NCI-H1105 treated with DMSO at 0.1 percent for 48 hours (cell line): ENCODE data around the gene FYCO1.

Experiments
- DNase-seq: peaks from one replicate; lab custom pipeline; 2025; lab: John Stamatoyannopoulos, UW

The FYCO1 gene

GRCh38 chr3:45984331-45985312, 11.0 kb downstream of the FYCO1 start:
- no peak for DNase-seq

DNA sequence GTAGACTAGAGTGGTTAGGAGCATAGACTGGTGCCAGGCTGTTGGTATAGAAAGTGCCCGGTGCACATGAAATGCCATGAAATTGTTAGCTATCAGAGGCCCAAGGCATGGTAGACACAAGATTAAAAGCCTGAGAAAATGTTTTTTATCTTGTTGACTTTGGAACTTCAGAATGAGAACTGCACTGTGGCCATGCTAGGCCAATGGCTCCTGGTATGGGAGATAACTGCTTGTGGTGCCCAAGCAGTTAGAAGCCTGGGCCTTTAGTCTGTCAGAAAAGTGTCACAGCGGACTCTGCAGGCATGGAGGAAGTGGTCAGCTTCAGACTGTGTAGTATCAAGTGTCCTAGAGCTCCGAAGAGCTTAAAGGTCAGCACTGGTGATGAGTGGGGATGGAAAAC, 11.9 kb downstream of the FYCO1 start:
- no peak for DNase-seq

GRCh38 chr3:45981346-45982074, 14.1 kb downstream of the FYCO1 start:
- no peak for DNase-seq

- no peak for DNase-seq
These were observed 14.8 kb downstream of the FYCO1 start for GRCh38 chr3:45980819-45981218.

DNA sequence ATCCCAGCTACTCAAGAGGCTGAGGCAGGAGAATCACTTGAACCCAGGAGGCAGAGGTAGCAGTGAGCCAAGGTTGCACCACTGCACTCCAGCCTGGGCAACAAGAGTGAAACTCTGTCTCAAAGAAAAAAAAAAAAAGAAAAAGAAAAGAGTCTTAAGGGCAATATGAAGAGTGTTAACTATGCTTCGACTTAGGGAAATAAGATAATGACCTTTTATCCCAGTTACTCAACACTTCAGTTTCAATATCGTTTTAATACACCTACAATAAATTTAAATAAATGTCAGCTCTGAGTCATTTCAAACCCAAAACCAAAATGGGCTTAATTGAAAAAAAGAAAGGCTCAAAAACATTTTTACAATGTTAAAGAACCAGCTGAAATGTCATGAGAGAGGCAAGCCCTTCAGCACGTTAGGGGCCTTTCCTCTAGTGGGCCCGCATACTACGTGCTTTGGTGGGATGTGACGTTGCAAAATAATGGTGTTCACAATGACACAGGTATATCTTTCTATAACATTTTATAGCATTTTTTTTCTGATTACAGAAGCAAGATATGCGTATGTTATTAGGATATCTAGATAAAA, 15.3 kb downstream of the FYCO1 start:
- no peak for DNase-seq

DNA sequence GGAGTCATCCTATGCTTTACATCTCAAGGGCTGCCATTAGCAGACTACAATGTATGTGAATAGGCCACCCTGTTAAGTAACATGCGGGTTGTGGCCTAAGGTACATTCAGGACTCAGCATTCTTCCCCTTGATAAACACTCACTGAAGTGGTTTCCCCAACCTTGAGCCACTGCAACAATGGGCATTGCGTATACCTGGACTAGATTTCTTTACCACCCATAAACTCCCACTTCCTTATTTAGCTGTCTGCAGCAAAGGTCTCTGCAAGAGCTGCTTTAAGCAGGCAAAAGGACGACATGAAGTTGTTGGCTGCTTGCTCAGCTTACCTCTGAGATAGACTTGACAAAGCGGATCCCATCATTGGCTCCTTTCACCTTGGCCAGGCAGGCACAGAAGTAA, 16.2 kb downstream of the FYCO1 start:
- DNase-seq = no peak

DNA sequence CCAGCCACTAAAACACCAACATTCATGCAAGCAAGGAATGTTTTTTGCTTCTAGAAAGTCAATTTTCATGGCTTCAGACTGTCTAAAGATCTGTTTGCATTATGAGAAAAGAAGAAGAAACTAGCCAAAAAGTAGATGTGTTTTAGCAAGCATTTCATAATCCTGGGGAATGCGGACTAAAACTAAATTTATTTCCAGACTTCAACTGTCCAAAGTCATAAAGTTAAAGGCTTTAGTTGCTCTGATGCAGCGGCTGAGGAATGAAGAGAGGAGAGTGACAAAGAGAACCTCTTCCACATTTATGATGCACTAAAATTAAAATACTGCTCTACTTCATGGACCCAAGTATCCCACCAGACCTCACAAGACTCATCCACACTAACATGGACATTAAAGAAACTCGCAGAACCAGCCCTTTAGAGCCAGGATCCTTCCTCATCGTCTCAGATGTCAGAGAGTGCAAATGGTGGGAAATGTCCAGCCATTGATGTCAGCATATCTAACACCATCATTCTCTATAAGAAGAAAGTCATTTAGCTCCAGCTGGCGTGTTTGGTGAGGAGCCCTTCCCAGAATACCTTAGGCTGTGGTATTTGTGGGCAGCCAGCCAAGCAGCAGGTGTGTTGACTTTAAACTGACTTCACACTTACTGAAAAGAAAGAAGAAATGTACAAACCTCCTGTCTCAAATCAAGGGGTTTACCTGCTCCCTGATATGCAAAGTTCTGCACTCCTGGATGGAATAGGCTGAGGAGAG, 17.4 kb downstream of the FYCO1 start:
- DNase-seq = peak; percentile 68

- DNase-seq = no peak
These were observed 19.2 kb downstream of the FYCO1 start for GRCh38 chr3:45976191-45977091.

DNA sequence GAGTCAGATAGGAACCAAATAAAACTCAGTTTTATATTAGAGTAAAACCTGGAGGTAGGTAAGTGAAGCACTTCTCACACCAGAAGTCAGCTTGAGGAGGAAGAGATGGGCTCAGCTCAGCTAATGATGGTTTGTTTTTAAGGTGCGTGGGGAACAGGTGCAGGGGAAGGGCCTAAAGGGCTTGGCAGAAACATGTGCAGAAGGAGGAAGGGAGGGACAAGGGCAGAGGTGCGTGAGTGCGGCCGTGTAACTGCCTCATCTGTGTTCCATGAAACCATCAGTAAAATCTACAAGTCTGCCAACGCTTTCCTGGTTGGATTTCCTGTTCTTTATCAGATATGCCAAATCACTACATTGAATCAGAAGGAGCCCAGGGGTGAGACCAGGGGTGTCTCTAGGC, 19.9 kb downstream of the FYCO1 start:
- no peak for DNase-seq

DNA sequence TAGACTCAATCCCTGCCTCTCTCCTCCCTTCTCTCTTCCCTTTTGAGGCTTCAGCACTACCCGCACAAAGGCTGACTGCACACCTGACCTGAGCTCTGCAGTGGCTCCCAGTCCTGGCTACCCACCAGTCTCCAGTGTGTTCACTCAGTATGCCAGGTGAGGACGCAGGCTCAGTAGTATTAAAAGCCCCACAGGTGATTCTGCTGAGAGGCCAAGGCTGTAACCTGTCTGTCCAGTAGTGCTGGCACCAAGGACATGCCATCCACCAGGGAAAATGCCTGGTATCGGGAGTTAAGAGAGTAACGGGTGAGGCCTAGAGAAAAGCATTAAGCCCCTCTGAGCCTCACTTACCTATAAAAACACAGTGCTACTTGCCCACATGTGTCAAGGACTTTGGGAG, 20.9 kb downstream of the FYCO1 start:
- DNase-seq = no peak

- no peak for DNase-seq
These were observed 22.9 kb downstream of the FYCO1 start for GRCh38 chr3:45972534-45973402.

DNA sequence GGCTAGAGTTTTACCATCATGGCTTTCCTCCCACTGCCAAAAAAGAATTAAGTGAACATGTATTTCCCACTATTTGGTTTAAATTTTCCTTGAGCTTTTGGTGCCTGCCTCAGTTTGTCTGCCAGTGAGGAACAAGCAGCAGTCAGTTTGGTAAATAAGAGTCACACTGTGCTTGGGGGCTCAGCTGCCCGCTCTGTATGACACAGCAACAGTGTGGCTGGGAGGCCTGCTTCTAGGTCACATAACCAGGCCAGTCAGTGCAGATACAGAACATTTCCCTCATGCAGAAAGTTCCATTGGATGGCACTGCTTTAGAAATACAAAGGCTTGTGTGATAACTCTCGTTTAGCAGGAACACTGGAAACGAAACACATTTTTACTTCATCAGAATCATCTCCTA, 25.7 kb downstream of the FYCO1 start:
- no peak for DNase-seq

- no peak for DNase-seq
These were observed 26.5 kb downstream of the FYCO1 start for GRCh38 chr3:45969116-45969515.

DNA sequence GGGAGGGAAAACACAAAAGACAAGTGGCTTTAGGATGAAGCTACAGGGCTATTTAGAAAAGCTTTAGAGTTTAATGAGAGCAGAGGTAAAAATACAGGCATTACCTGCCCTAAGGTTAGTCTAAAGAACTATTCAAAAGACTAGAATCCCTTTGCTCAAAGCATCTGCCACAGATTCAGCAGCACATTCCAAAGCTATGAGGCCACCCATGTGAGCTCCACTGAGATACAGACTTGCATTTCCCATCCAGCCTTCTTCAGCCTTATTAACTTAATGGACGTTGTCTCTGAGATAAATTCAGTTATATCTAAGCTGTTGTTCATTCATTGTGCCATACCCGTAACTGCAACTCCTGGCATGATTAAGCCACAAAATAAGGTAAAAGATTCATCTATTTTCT, 26.9 kb downstream of the FYCO1 start:
- no peak for DNase-seq

DNA sequence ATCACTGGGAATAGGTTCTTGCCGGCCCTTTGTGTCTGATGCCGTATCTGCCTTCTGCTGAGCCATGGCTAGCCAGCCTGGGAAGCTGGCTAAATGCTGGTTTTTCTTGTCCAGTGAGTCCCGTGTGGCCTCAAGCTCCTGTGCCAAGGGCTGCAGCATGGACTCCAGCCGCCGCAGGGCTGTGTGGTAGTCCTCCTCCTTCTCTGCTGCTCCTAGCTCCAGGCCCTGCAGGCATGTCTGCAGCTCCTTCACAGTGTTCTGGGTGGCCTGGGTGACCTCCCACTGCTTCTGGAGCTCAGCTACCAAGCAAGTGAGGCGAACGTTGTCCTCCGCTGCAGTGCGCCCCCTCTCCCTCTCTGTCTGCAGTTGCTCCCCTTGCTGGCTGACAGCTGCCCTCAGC, 27.5 kb downstream of the FYCO1 start:
- no peak for DNase-seq

DNA sequence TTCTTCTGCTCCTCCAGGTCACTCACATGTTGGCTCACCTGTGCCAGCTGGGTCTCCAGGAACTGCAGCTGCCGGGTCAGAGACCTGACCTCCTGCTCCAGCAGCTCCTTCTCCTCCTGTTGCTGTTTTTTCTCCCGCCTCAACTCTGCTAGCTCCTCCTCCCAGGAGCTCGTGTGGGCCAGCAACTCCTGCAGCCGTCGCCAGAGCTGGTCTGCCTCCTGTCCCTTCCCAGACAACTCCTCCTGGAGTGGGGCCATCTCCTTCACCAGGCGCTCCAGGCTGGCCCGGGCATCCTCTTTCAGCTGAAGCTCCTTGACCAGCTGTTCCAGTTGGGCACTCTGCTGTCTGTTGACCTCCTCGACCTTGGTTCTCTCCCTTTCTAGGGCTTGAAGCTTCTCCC, 27.9 kb downstream of the FYCO1 start:
- DNase-seq = no peak

DNA sequence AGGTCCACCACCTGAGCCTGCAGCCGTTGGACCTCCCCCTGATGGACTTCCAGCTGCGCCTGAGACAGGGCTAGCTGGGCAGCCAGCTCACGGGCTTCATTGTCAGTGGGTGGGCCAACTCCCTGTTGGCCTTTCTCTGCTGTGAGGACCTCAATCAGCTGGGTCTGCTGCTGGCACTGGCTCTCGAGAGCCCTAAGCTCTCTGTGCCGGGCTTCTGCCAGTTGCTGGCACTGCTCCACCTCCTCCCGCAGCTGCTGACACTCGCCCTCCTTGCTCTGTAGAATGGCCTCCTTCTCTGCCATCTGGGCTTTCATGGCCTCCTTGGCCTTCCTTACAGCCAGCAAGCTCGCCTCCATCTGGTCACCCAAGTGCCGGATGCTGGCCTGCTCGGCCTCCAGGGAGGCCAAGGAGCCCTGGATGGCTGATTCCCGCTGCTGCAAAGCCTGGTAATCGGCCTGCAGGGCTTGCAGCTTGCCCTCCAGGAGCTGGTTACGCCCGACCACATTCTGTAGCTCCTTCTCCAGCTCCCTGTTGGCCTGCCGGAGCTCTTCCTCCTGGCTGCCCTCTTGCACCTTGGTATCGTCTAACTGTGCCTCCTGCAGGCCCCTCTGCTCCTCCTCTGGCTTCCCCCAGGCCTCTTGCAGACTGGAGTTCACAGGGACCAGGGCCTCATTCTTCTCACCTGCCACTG, 28.5 kb downstream of the FYCO1 start:
- DNase-seq = no peak

- DNase-seq = no peak
These were observed 29.2 kb downstream of the FYCO1 start for GRCh38 chr3:45966371-45966791.

- DNase-seq = no peak
These were observed 30.0 kb downstream of the FYCO1 start for GRCh38 chr3:45965653-45966052.
